ENCODE data around the gene AP5Z1.

DNA sequence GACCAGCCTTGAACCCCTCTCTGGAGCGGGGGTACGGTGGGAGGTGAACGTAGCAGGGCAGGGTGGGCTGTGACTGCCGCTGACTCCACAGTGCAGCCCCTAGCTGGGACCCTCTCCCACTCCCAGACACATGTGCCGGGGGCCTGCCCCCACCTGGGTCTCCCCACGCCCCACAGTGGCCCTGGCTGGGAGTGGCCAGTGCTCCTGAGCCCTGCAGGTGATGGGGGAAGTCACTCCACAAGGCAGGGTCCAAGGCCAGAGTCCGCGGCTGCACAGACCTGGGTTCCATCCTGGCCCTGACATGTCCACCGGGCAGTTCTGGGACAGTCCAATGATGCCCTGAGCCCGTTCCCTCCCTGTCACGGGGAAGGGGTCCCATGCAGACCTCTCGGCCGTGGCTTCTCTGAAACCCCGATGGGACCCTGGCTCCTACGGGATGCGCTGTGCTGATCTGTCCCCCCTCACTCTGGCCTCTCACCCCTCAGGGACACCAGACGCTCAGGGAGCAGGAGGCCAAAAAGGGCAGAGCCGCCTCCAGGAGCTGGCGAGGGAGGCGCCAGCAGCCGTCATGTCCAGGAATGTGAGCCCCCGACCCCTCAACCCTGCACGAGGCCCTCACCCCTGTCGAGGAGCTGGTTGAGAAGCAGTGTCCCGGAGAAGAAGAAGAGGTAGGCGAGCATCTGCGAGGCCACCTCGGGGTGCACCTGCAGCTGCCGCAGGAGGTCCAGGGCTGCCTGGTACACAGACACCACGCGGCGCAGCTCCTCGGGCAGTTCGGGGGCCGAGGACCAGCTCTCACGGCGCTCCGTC, 40.4 kb downstream of the AP5Z1 start:
- TF ChIP-seq CTCF (IDR thresholded peaks at IDR 0.05) (no peak), POLR2A (IDR thresholded peaks at IDR 0.05) (no peak)

Data from suprapubic skin (tissue), 3 donors.